ENCODE data around the gene NTN1.
A peak's percentile ranks its signal among the peaks of the same experiment; 100 is the strongest.
"Not testable (repeated sequence)": the region's sequence is repeated elsewhere in the genome, so short reads cannot be mapped to it uniquely, and the experiment has no call there.

The NTN1 gene

DNA sequence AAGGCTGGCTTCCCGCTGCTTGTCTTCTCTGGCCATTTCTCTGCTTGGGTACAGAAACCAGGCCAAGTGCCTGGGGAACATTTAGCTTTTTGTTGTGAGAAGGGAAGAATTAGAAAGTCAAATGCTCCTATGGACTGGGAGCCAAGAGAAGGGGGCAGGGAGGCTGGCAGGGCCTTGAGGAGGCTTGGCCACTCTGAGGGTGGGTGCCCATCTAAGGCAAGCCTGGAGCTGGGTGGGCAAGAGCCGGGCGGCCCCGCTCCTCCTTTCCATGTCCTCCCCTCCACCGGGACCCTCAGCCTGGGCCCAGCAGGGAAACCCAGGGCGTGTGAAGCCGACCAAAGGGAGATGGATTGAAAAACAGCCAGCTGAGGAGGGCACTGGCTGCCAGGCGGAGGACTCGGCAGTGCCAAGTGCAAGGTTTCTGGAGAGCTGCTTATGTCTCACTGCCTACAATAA lies 69.4 kb downstream of the NTN1 start:
- DNase-seq: no peak

DNA sequence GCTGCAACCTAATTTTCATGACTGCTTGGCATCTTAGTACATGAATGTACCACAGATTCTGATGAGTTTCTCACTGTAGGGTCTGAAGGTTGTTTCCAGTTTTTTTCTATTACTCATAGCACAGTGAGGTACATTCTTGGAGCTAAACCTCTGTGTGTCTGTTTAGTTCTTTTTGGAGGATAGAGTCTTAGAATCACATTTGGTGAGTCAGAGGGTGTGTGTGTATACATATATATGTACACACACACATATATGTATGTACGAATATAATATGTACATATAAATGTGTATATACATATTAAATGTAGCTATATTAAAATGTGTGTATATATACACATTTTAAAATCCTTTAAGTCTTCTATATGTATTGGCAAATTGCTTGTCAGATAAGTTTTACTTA lies 72.9 kb downstream of the NTN1 start:
- DNase-seq: no peak

DNA sequence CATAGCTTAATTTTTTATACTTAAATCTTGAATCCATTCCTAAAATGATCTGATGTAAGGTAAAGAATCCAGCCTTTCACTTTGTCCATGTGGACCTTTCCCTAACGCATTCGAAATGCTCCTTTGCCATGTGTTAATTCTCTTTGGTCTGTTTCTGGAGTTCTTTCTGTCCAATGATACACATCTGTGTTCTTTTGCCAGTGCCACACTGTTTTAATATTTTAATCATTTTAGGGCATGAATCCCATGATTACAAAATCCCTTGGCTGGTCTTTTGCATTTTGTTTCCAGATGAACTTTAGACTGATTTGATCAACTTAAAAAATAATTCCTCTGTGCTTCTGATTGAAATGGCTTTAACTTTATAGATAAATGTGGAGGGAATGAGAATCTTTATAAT lies 74.1 kb downstream of the NTN1 start:
- no peak for DNase-seq

DNA sequence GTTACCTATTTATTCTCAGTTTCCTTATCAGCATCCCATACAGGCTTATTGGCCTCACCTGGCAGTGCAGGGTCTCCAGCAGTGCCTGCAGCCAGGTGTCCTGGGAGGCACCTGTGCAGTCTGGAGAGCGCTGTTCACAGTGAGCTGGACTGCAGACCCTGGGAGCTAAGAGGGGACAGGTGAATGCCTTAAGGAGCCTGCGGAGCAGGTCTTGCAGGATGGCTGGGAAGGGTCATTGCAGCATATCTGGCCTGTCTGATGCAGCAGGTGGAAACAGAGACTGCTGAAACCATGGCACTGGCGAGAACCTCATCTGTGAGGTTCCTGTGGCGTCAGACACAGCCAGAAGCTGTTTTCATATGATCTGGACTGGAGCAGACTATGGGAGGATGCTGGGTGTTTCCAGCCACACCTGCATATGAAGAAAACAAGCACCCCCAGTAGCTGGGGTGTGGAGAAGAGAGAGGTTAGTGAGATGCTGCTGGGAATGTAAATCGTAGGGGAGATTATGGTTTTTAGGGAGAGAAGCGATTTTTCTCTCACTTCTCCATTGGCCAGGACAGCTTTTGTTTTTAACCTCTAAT lies 77.0 kb downstream of the NTN1 start:
- no peak for DNase-seq

DNA sequence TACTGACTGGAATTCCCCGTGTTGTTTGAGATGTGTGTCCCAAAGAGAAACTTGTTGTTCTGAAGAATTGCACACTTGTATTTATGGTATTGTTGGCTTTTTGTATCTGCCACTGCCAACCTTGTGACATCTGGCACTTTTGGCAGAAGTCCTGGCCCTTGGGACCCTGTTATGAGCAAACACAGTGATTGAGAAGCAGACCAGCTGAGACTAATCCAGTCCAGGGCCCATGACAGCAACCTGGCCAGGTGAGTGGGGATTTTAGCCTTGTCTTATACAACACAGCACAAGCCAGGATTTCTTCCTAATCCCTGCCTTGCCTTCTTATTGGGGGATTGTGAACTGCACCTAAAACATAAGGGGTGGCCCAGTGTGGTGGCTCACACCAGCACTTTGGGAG lies 80.0 kb downstream of the NTN1 start:
- no peak for DNase-seq

DNA sequence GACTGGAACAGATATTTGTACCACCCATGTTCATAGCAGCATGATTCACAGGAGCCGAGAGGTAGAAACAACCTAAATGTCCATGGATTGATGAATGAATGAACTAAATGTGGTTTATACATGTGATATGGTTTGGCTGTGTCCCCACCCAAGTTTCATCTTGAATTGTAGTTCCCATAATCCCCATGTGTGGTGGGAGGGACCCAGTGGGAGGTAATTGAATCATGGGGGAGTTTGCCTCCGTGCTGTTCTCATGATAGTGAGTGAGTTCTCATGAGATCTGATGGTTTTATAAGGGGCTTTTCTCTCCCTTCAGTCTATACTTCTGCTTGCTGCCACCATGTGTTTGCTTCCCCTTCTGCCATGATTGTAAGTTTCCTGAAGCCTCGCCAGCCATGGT lies 81.9 kb downstream of the NTN1 start:
- DNase-seq: not testable (repeated sequence)

DNA sequence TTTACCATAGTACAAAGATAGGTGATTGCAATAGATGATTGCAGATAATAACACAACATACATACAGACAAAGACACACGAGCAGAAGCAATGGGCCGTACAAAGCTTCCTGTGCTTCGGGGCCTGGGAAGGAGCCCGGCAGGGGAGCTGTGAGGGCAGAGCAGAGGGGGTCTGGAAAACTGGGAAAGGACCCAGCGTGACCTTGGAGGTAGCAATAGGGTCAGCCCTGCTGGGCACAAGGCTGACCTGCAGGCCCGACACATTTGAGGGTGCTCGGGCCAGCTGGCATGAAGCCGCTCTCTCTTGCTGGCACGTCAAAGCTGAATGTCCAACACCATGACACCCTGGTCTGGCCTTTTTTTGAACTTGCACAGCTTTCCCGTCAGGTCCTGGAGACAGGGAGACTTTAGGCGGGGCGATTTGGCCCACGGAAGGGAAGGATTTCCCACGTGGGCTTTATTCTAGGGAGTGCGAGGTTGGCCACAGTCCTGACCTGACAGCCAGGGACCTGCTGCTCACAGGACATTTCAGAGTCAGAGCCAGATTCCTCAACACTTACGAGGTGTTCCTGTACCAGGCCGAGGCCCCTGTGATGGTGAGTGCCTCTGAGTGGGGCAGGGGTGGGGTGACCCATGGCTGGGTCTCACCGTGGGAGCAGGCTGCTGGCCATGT lies 83.2 kb downstream of the NTN1 start:
- DNase-seq: no peak

DNA sequence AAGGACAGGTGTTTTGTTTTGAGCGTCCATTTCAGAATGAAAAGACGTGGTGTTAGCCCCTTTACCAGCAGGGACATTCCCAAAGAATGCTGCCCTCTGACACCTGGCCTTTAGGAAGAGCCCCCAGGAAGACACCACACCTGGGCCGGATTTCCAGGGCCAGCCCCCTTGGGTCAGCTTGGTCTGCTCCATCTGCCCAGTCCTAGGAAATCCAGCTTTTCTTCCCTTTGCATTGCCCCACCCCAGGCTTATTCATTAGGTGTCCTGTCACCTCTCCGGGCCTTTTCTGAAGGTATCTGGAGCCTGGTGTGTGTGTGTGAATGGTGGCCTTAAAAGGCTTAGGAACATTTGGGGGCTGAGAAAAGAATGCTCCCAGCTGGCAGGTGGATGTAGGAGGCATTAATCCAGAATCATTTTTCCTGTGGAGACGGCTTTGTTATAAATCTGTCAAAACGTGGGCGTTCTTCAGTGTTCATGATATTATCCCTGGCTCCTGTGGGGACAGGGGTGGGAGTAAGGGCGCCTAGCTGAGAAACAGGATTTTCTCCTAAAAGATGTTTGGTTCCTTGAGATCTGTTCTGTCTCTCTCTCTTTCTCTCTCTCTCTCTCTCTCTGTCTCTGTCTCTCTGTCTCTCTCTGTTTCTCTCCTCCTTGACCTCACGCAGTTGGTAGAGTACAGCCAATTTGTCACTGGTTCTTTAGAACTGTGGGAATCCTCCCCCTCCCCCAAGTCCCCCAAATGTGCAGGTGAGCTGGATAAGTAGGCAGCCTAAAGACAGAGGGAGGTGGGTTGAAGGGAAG lies 84.0 kb downstream of the NTN1 start:
- no peak for DNase-seq

DNA sequence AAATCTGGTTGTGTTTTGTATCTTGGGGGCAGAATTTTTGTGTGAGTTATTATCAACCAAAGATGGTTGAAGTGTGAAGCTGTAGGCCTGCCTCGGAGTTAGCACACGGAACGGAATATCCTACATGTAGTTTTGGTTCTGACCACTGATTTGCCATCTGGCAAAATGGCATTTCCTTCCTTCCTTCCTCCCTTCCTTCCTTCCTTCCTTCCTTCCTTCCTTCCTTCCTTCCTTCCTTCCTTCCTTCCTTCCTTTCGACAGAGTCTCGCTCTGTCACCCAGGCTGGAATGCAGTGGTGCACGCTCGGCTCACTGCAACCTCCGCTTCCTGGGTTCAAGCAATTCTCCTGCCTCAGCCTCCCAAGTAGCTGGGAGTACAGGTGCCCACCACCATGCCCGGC lies 85.0 kb downstream of the NTN1 start:
- DNase-seq: not testable (repeated sequence)

DNA sequence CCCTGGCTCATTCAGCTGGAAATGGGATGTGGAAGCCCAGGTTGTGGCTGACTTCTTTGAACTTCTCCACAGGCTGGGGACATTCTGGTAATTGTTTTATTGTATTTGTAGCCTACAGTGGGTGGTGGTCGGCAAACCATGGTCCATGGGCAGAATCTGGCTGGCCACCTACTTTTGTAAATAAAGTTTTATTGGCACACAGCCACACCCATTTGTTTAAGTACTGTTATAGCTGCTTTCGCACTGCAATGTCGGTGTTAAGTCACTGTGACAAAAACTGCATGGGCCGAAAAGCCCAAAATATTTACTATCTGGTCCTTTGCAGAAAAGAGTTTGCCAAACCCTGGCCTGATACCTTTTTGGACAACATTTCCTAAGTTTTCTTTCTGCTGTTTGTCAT lies 86.2 kb downstream of the NTN1 start:
- DNase-seq: no peak

DNA sequence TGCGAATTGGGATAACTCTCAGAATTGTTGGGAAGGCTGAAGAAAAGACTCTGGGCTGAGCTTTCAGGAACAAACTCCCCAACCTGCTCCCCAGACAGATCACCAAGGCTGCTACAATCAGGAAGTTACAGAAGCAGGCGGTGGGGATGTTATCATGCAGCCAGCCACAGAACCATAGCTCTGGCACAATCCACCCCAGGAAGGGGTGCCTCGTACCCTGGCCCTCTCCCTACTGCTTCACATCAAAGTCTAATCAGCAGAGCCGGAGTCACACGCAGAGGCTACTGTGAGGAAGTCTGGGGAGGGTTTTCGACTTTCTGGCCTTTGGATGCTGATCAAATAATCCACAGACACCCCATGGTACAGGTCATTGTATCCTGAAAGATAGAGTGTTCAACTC lies 86.8 kb downstream of the NTN1 start:
- DNase-seq: no peak

DNA sequence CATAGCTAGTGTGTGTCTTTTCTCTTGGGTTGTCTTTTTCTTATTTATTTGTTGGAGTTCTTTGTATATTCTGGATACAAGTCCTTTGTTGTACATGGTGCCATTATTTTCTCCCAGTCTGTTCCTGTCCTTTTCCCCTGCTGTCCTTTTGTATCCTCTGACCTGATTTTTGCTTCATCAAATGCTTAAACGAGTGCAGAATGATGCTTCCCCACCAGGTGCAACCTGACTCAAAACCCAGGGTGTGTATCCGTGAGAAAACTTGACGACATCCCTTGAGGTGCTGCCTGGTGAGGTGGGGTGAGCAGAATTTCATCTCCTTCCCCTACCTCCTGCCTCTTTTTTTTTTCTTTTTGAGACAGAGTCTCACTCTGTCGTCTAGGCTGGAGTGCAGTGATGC lies 88.6 kb downstream of the NTN1 start:
- no peak for DNase-seq

DNA sequence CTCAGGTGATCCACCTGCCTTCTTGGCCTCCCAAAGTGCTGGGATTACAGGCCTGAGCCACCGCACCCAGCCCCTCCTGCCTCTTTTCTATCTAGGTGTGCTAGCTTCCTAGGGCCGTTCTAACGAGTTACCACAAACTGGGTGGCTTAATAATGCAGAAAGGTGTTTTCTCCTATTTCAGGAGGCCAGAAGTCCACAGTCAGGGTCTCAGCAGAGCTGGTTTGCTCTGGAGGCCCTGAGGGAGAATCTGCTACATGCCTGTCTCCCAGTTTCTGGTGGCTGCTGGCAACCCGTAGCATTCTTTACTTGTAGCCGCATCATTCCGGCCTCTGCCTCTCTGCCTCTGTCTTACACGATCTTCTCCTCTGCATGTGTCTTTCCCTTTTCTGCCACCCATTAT lies 89.2 kb downstream of the NTN1 start:
- DNase-seq: no peak

DNA sequence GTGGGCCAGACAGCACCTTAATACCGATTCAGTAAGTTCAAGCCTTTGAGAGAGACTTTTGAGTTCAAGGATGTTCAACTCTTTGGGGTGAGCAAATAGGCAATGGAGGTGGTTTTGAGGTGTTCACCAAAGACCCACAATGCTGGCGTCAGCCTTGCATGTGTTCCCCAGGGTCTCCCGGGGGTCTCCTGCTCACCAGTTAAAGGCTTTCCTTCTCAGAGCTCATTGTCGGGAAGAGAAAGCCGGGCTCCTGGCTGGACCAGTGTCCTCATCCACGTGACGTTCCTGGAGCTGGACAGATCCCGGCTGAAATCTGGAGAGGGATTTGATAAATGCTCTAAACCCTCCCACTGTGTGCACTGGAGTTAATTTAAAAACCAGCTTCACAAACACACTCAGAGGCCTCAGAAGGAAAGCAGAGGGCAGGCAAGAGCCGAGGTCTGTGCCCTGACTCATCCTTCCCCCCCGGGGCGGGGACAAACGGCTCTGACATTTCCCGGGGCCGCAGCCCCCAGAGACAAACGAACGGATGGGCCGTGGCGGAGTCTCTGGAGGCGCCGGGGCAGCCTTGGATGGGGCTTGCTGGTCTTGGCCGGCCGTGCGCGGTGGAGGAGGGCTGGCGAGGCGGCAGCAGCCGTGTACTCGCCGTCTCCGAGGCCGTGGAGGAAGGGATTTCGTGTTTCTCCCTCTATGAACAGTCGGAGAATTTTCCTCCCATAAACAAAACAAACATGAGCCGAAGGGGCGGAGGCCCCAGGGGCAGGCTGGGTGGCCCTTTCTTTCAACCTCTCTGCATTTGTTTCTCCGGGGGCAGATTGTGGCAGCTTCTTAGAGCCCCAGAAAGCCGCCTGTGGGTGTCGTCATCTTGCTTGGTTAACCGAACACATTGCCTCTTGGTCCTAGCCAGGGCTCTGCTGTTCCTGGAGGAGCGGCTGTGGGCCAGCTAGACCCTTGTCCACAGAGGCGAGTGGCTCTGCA lies 94.2 kb downstream of the NTN1 start:
- peak; percentile 4 for DNase-seq

DNA sequence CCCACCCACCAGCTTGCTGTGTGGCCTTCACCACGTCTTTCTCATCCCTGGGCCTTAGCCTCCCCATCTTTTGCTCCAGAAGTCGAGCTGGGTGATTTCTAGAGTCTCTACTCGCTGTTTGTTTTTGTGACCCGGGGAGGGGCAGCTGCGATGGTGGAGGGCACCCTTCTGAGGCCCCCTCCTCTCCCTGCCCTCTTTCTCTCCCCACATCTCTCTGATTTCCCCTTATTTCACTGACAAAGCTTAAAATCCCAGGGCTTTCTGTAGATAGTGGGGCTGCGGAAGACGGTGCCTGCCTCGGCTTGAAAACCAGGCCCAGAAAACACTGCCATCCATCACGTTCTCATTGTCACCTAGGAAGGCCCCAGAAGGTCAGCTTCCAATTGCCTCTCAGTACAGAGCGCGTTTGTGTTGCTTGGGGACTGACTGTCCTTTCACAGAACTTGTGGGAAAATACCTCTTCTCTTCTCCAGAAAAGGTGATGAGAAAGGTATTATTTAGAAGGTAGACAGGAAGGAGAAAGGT lies 95.1 kb downstream of the NTN1 start:
- DNase-seq: no peak

DNA sequence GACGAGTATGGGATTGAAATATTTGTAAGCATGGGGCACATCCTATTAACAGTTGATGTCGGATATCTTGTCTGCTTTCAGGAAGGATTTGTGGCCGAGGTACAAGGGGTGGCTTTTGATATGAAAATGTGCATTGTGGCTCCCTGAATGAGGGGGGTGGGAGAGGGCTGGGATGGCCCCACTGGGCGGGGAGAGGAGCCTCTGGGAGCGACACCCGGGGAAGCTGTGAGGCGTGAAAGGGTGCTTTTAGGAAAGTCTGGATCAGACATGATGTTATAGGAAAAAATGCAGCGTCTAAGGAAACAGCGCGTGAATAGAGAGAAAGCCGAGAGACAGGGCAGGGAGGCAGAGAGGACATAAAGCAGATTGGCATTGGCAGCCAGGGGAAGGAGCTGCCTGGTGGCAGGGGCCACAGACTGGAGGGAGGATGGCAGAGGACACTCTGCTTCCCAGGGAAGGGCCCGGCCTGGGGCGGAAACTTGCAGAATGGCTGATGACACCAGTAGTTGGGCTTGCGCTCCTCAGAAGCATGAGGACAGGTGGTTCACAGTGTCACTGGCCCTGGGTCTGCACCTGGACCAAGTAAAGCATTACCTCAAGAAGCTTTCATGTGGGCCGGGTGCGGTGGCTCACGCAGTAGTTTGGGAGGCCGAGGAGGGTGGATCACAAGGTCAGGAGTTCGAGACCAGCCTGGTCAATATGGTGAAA lies 95.7 kb downstream of the NTN1 start:
- no peak for DNase-seq

DNA sequence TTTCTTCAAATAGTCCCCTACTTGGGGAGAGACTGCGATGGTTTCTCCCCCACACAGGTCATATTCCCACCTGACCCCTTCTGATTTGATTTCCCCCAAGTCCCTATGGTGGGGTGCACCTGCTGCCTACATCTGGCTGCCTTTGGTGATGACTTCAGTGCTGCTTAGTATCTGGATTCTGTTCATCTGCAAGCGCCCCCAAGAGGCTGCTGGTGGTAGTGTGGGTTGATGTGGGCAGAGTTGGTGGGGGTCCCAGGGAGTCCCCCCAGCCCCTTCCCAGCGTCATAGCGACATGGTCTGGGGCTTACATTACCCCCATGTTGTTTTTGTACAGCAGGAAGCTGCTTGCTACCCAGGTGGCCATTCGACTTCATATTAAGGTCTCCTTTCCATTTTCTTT lies 99.2 kb downstream of the NTN1 start:
- no peak for DNase-seq

DNA sequence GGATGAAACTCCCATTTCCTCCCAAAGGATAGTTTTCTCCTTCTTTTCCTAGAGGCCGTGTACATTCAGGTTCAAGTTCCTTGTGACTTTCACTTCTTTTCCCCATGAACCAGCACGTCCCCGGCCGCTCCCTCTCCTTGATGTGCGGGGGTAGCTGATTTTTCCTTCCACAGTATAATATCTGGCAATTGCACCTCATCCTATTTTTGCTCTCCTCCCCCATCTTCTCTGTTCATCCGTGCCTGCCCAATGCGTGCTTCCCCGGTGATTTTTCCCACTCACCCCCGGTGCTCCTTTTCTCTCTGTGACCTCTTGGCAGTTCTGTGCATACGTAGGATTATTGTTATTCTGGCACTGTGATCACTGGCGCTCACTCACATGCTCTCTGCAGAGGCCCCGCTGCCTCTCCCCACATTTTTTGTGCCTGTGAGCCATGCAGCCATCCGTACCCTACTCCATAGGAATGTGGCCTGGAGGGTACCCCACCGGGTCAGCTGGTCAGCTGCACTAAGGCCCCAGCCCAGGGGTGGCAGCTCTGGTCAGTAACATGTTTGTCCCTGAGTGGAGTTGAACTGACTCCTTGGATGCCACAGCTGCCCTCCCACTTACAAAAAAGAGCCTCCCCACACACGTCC lies 100.0 kb downstream of the NTN1 start:
- DNase-seq: no peak

DNA sequence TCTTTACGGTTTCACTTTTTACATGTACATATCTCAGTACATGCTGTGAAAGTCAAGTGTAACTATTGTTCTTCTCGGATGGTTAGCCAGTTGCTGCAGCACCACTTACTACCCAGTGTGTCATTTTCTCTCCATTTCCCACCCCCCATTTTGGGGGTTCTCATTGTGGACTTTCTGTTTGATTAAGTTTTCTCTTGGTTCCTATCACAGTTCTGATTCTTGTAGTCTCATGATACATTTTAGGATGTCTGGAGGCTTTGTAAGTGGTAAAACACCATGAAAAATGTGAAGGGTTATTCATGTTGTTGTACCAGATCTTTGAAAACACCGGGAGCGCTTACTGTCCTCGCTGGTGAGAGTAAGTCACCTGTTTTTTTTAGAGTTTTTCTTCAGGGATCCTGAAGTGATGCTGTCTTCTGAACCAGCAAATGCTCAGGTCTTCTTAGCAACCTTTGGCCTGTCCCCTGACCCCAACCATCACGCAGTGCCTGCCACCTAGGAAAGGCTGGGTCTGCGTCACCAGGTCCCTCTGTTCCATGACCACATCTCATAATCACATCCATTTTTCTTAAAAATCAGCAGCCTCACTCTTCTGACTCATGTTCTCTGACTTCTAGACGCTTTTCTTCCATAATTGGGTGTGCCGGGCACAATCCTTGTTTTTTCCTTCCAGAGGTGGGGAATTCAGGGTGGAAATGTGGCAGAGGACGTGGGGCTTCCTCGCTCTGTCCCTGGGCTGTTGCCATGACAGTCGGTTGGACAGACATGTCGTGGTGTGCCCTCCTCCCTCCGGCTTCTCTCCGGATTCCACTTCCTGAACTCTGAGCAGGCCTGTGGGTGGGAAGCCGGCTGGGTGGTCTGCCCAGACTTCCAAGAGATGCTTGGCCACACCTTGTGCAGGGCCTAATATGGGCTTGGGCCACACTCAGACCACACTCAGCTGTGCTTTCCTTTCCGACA lies 102.6 kb downstream of the NTN1 start:
- no peak for DNase-seq

DNA sequence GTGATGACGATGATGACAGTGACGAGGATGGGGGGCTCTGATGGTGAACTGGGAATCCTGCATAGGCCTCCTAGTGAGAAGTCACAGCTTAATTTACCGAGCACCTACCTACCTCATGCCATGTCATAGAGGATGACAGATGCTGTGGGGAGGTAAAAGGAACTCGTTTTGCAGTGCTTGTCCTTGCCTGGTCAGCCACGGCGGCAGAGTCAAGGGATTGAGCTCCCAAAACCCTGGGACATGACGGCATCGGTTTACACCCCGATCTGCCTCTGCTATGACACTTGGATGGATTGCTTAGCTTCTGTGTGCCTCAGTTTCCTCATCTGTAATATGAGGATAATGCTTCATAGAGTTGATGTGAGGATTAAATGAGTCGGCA lies 103.2 kb downstream of the NTN1 start:
- DNase-seq: no peak

Data from CD4-positive, alpha-beta T cell treated with Interleukin-10 for 1 hour (primary cell).